ENCODE results near the gene ZC3H7B. TPM values are rescaled to one million over a fixed set of nuclear protein-coding genes. Genes with fewer than 3 reads are reported as not detected.

The ZC3H7B gene
- total RNA-seq, 4 donors from 2014 or later: 14.4 to 52.6 (median 21.1) TPM

- TF ChIP-seq, protein P1, sequence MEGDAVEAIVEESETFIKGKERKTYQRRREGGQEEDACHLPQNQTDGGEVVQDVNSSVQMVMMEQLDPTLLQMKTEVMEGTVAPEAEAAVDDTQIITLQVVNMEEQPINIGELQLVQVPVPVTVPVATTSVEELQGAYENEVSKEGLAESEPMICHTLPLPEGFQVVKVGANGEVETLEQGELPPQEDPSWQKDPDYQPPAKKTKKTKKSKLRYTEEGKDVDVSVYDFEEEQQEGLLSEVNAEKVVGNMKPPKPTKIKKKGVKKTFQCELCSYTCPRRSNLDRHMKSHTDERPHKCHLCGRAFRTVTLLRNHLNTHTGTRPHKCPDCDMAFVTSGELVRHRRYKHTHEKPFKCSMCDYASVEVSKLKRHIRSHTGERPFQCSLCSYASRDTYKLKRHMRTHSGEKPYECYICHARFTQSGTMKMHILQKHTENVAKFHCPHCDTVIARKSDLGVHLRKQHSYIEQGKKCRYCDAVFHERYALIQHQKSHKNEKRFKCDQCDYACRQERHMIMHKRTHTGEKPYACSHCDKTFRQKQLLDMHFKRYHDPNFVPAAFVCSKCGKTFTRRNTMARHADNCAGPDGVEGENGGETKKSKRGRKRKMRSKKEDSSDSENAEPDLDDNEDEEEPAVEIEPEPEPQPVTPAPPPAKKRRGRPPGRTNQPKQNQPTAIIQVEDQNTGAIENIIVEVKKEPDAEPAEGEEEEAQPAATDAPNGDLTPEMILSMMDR (IDR thresholded peaks at IDR 0.05; ENCODE audit: low read depth): no peak
These were observed 42.0 kb downstream of the ZC3H7B start for GRCh38 chr22:41343300-41343699.

- TF ChIP-seq, protein P1 (IDR thresholded peaks at IDR 0.05; ENCODE audit: low read depth): no peak
These were observed 42.4 kb downstream of the ZC3H7B start for GRCh38 chr22:41343717-41344116.

GRCh38 chr22:41344189-41344788 lies 43.0 kb downstream of the ZC3H7B start:
- TF ChIP-seq, protein P1 (IDR thresholded peaks at IDR 0.05; ENCODE audit: low read depth): no peak

DNA sequence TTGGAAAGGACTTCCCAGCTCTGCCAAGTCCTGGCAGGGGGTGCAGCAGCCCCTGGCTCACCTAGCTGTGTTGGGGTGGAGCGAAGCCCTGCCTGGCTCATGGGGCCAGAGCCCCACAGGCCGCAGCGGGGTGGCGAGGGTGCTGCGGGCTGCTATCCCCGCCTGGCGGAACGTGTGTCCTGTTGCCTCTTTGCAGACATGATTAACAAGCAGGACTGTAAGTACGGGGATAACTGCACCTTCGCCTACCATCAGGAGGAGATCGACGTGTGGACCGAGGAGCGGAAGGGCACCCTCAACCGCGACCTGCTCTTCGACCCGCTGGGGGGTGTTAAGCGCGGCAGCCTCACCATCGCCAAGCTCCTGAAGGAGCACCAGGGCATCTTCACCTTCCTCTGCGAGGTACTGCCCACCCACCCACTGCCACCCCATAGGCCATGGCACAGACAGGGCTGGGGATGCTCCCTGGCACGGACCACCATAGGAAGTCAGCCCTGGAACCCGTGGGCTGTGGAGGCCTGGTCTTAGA lies 44.5 kb downstream of the ZC3H7B start:
- TF ChIP-seq, protein P1 (IDR thresholded peaks at IDR 0.05; ENCODE audit: low read depth): no peak

GRCh38 chr22:41347066-41347859 lies 45.9 kb downstream of the ZC3H7B start:
- TF ChIP-seq, protein P1 (IDR thresholded peaks at IDR 0.05; ENCODE audit: low read depth): no peak

DNA sequence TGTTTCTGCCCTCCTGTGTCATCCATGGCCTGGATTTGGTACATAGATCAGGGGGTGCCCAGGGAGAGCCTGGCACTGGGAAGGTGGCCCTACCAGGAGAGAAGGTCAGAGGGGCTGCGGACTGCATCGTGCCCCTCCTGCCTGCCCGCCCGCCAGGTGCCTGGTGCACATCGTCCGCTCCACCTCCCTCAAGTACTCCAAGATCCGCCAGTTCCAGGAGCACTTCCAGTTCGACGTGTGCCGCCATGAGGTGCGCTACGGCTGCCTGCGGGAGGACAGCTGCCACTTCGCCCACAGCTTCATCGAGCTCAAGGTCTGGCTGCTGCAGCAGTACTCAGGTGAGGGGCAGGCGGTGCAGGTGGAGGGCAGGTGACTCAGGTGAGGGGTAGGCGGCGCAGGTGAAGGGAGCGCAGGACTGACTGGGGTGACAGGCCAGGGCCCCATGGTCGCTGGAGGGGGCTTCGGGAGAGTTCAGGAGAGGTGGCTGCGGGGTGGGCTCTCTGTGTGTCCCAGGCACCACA lies 47.7 kb downstream of the ZC3H7B start:
- TF ChIP-seq, protein P1 (IDR thresholded peaks at IDR 0.05; ENCODE audit: low read depth): no peak

DNA sequence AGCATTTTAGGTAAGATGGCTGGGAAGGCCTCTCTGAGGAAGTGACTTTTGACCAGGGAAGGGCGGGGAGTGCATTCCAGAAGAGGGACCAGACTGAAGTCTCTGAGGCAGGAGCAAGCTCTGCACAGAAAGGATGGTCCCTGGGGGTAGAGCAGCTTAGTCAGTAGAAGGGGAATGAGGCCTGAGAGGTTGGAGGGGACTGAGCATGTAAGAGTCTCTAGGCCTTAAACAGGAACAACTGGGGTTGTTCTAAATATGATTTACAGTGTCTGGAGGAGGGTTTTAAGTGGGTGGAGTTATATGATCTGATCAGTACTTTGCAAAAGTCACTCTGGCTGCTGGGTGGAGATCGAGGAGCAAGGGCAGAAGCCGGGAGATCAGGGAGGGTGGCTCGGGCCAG lies 48.8 kb downstream of the ZC3H7B start:
- TF ChIP-seq, protein P1 (IDR thresholded peaks at IDR 0.05; ENCODE audit: low read depth): no peak

Measured in subcutaneous adipose tissue (tissue), 4 donors.